ENCODE results near the gene RBFOX2. TPM values are rescaled to one million over a fixed set of nuclear protein-coding genes. Genes with fewer than 3 reads are reported as not detected.

RBFOX2 gene
- total RNA-seq, 4 donors from 2014 or later, result 39.4 to 80.0 (median 52.9) TPM

- no peak overlapping the region for H3K4me3 ChIP-seq
- TF ChIP-seq POLR2A (IDR thresholded peaks at IDR 0.05) (no peak), CTCF (IDR thresholded peaks at IDR 0.05) (no peak)
- H3K9me3 ChIP-seq, result no peaks in the 10 kb centered on the region
- DNase-seq, result no peak
- H3K4me1 ChIP-seq, result peaks cover 0 to 10% (median 3%) of the 10 kb centered on the region in 4 donors
- H3K36me3 ChIP-seq, result no peaks in the 10 kb centered on the region
- no peaks in the 10 kb centered on the region for H3K27me3 ChIP-seq
- H3K27ac ChIP-seq, result no peak overlapping the region
Observed at GRCh38 chr22:36069368-36069767, 40.7 kb upstream of the RBFOX2 start.

- TF ChIP-seq CTCF (IDR thresholded peaks at IDR 0.05), result no peak
- no peak for TF ChIP-seq POLR2A (IDR thresholded peaks at IDR 0.05)
- no peaks in the 10 kb centered on the region for H3K9me3 ChIP-seq
- DNase-seq, result no peak
- H3K36me3 ChIP-seq, result no peaks in the 10 kb centered on the region
- H3K4me1 ChIP-seq, result peaks cover 0 to 10% (median 3%) of the 10 kb centered on the region in 4 donors
- no peak overlapping the region for H3K27ac ChIP-seq
- no peaks in the 10 kb centered on the region for H3K27me3 ChIP-seq
- H3K4me3 ChIP-seq, result no peak overlapping the region
Observed at GRCh38 chr22:36068776-36069344, 40.2 kb upstream of the RBFOX2 start.

GRCh38 chr22:36067235-36067558 lies 38.6 kb upstream of the RBFOX2 start:
- no peak for TF ChIP-seq POLR2A (IDR thresholded peaks at IDR 0.05)
- no peak for TF ChIP-seq CTCF (IDR thresholded peaks at IDR 0.05)
- Histone ChIP-seq H3K4me1 (peaks cover 0 to 10% (median 3%) of the 10 kb centered on the region in 4 donors), H3K4me3 (no peak overlapping the region), H3K27ac (no peak overlapping the region), H3K36me3 (no peaks in the 10 kb centered on the region), H3K9me3 (no peaks in the 10 kb centered on the region), H3K27me3 (no peaks in the 10 kb centered on the region)
- DNase-seq, result no peak

- H3K4me1 ChIP-seq, result peaks cover 0 to 10% (median 3%) of the 10 kb centered on the region in 4 donors
- no peaks in the 10 kb centered on the region for H3K36me3 ChIP-seq
- TF ChIP-seq POLR2A (IDR thresholded peaks at IDR 0.05), result no peak
- peak; percentile 60 to 99 (median 98) for TF ChIP-seq CTCF (IDR thresholded peaks at IDR 0.05)
- H3K4me3 ChIP-seq, result peak overlapping the region; percentile 38 to 60 (median 50)
- peak overlapping the region; percentile 49 to 79 (median 73) for H3K27ac ChIP-seq
- peak; percentile 58 to 86 (median 86) for DNase-seq
- H3K9me3 ChIP-seq, result no peaks in the 10 kb centered on the region
- no peaks in the 10 kb centered on the region for H3K27me3 ChIP-seq
Observed at GRCh38 chr22:36065775-36066544, 37.3 kb upstream of the RBFOX2 start.

- Histone ChIP-seq H3K27me3 (no peaks in the 10 kb centered on the region), H3K4me1 (peaks cover 0 to 10% (median 3%) of the 10 kb centered on the region in 4 donors), H3K4me3 (peak overlapping the region; percentile 38 to 60 (median 50)), H3K9me3 (no peaks in the 10 kb centered on the region), H3K27ac (peak overlapping the region; percentile 49 to 79 (median 73)), H3K36me3 (no peaks in the 10 kb centered on the region)
- no peak for DNase-seq
- TF ChIP-seq CTCF (IDR thresholded peaks at IDR 0.05) (no peak), POLR2A (IDR thresholded peaks at IDR 0.05) (no peak)
Observed at GRCh38 chr22:36065462-36065774, 36.8 kb upstream of the RBFOX2 start.

Data from Peyer's patch (tissue), 4 donors.